GM12801 (cell line): ENCODE data around the gene ZGPAT.

Source experiments
- CTCF ChIP-seq: IDR thresholded peaks from one replicate; pipeline ENCODE4 v1.5.1; 2011; ENCODE audit warnings: control low read depth; ENCODE audit not compliant: insufficient read length; ENCODE audit errors: extremely low read depth

The ZGPAT gene

GRCh38 chr20:63697357-63697867 is 10.4 kb upstream of the ZGPAT start:
- TF ChIP-seq CTCF, result no peak

- no peak for TF ChIP-seq CTCF
These were observed 9.8 kb upstream of the ZGPAT start for GRCh38 chr20:63697868-63698545.

- TF ChIP-seq CTCF, result no peak
These were observed 8.9 kb upstream of the ZGPAT start for GRCh38 chr20:63698739-63699465.

GRCh38 chr20:63699466-63700198 is 8.2 kb upstream of the ZGPAT start:
- TF ChIP-seq CTCF, result no peak

GRCh38 chr20:63700199-63701050 is 7.4 kb upstream of the ZGPAT start:
- TF ChIP-seq CTCF, result no peak

- TF ChIP-seq CTCF, result no peak
These were observed 6.8 kb upstream of the ZGPAT start for GRCh38 chr20:63701051-63701328.
